ENCODE results near the gene COQ5.

- TF ChIP-seq, protein P1, sequence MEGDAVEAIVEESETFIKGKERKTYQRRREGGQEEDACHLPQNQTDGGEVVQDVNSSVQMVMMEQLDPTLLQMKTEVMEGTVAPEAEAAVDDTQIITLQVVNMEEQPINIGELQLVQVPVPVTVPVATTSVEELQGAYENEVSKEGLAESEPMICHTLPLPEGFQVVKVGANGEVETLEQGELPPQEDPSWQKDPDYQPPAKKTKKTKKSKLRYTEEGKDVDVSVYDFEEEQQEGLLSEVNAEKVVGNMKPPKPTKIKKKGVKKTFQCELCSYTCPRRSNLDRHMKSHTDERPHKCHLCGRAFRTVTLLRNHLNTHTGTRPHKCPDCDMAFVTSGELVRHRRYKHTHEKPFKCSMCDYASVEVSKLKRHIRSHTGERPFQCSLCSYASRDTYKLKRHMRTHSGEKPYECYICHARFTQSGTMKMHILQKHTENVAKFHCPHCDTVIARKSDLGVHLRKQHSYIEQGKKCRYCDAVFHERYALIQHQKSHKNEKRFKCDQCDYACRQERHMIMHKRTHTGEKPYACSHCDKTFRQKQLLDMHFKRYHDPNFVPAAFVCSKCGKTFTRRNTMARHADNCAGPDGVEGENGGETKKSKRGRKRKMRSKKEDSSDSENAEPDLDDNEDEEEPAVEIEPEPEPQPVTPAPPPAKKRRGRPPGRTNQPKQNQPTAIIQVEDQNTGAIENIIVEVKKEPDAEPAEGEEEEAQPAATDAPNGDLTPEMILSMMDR (IDR thresholded peaks at IDR 0.05), result no peak
- no peak for TF ChIP-seq POLR2A (IDR thresholded peaks at IDR 0.05)
Observed at GRCh38 chr12:120508537-120508936, 20.4 kb downstream of the COQ5 start.

All from breast epithelium (tissue), 3 donors.